ENCODE data around the gene SERAC1.

SERAC1 gene

GRCh38 chr6:158160932-158161539 lies 7.0 kb downstream of the SERAC1 start:
- H3K4me1 ChIP-seq (ENCODE audit: control insufficient read depth, low read depth, low read length), result peaks cover 2% of the 10 kb centered on the region
- no peak overlapping the region for H2BK120ac ChIP-seq (ENCODE audit: low read depth, low read length)
- no peak overlapping the region for H3K4me3 ChIP-seq (ENCODE audit: low read length)
- no peaks in the 10 kb centered on the region for H3K79me2 ChIP-seq (ENCODE audit: control insufficient read depth, insufficient read depth, low read length)
- H3K18ac ChIP-seq (ENCODE audit: low read length), result no peak overlapping the region
- H4K8ac ChIP-seq (ENCODE audit: low read depth, low read length), result no peak overlapping the region
- H3K23ac ChIP-seq (ENCODE audit: low read length), result no peak overlapping the region
- no peak overlapping the region for H3K4me2 ChIP-seq (ENCODE audit: low read length)
- no peak overlapping the region for H3K4ac ChIP-seq (ENCODE audit: low read depth, low read length)
- no peak overlapping the region for H3K9ac ChIP-seq (ENCODE audit: low read length)
- H3K56ac ChIP-seq (ENCODE audit: low read length), result no peak overlapping the region
- no peaks in the 10 kb centered on the region for H3K27me3 ChIP-seq (ENCODE audit: insufficient read depth, low read length, poor library complexity)
- no peak overlapping the region for H2BK5ac ChIP-seq (ENCODE audit: low read length)
- no peaks in the 10 kb centered on the region for H3K79me1 ChIP-seq (ENCODE audit: low read length)
- no peaks in the 10 kb centered on the region for H3K36me3 ChIP-seq (ENCODE audit: control insufficient read depth, insufficient read depth, low read length)
- no peak for DNase-seq
- H2BK15ac ChIP-seq (replicated peaks; ENCODE audit: low read depth), result no peak overlapping the region
- no CpG with 5 or more reads among the region's 3 CpGs for WGBS (ENCODE audit: extremely low coverage, insufficient coverage, low lambda C conversion rate)
- no peak overlapping the region for H3K27ac ChIP-seq (ENCODE audit: low read depth, low read length)
- H2AK5ac ChIP-seq (ENCODE audit: low read length), result no peak overlapping the region
- H4K5ac ChIP-seq (ENCODE audit: low read length), result no peak overlapping the region

GRCh38 chr6:158158748-158159147 lies 9.3 kb downstream of the SERAC1 start:
- H4K8ac ChIP-seq (ENCODE audit: low read depth, low read length), result no peak overlapping the region
- H3K4me3 ChIP-seq (ENCODE audit: low read length), result no peak overlapping the region
- H3K9ac ChIP-seq (ENCODE audit: low read length), result no peak overlapping the region
- H3K23ac ChIP-seq (ENCODE audit: low read length), result no peak overlapping the region
- no peak overlapping the region for H2BK5ac ChIP-seq (ENCODE audit: low read length)
- no CpG with 5 or more reads among the region's 2 CpGs for WGBS (ENCODE audit: extremely low coverage, insufficient coverage, low lambda C conversion rate)
- no peaks in the 10 kb centered on the region for H3K79me2 ChIP-seq (ENCODE audit: control insufficient read depth, insufficient read depth, low read length)
- no peak overlapping the region for H3K56ac ChIP-seq (ENCODE audit: low read length)
- no peaks in the 10 kb centered on the region for H3K79me1 ChIP-seq (ENCODE audit: low read length)
- H3K18ac ChIP-seq (ENCODE audit: low read length), result no peak overlapping the region
- no peaks in the 10 kb centered on the region for H3K36me3 ChIP-seq (ENCODE audit: control insufficient read depth, insufficient read depth, low read length)
- no peak overlapping the region for H2AK5ac ChIP-seq (ENCODE audit: low read length)
- DNase-seq, result no peak
- H2BK120ac ChIP-seq (ENCODE audit: low read depth, low read length), result no peak overlapping the region
- no peak overlapping the region for H3K4ac ChIP-seq (ENCODE audit: low read depth, low read length)
- no peaks in the 10 kb centered on the region for H3K27me3 ChIP-seq (ENCODE audit: insufficient read depth, low read length, poor library complexity)
- H3K27ac ChIP-seq (ENCODE audit: low read depth, low read length), result no peak overlapping the region
- no peak overlapping the region for H3K4me2 ChIP-seq (ENCODE audit: low read length)
- H2BK15ac ChIP-seq (replicated peaks; ENCODE audit: low read depth), result no peak overlapping the region
- no peak overlapping the region for H4K5ac ChIP-seq (ENCODE audit: low read length)
- peaks cover 2% of the 10 kb centered on the region for H3K4me1 ChIP-seq (ENCODE audit: control insufficient read depth, low read depth, low read length)

- Histone ChIP-seq H4K8ac (ENCODE audit: low read depth, low read length) (no peak overlapping the region), H4K5ac (ENCODE audit: low read length) (no peak overlapping the region), H3K18ac (ENCODE audit: low read length) (no peak overlapping the region), H2AK5ac (ENCODE audit: low read length) (no peak overlapping the region), H3K23ac (ENCODE audit: low read length) (no peak overlapping the region), H2BK5ac (ENCODE audit: low read length) (no peak overlapping the region), H3K27ac (ENCODE audit: low read depth, low read length) (no peak overlapping the region), H3K4me1 (ENCODE audit: control insufficient read depth, low read depth, low read length) (peaks cover 2% of the 10 kb centered on the region), H3K4me2 (ENCODE audit: low read length) (no peak overlapping the region), H3K4ac (ENCODE audit: low read depth, low read length) (no peak overlapping the region), H3K4me3 (ENCODE audit: low read length) (no peak overlapping the region), H3K79me1 (ENCODE audit: low read length) (no peaks in the 10 kb centered on the region), H3K36me3 (ENCODE audit: control insufficient read depth, insufficient read depth, low read length) (no peaks in the 10 kb centered on the region), H3K27me3 (ENCODE audit: insufficient read depth, low read length, poor library complexity) (no peaks in the 10 kb centered on the region), H2BK120ac (ENCODE audit: low read depth, low read length) (no peak overlapping the region), H3K79me2 (ENCODE audit: control insufficient read depth, insufficient read depth, low read length) (no peaks in the 10 kb centered on the region), H3K9ac (ENCODE audit: low read length) (no peak overlapping the region), H3K56ac (ENCODE audit: low read length) (no peak overlapping the region), H2BK15ac (replicated peaks; ENCODE audit: low read depth) (no peak overlapping the region)
- DNase-seq, result no peak
- no CpG with 5 or more reads among the region's 2 CpGs for WGBS (ENCODE audit: extremely low coverage, insufficient coverage, low lambda C conversion rate)
Measured at GRCh38 chr6:158158123-158158522, 9.9 kb downstream of the SERAC1 start.

- H3K36me3 ChIP-seq (ENCODE audit: control insufficient read depth, insufficient read depth, low read length), result no peaks in the 10 kb centered on the region
Measured at GRCh38 chr6:158157064-158157764, 10.8 kb downstream of the SERAC1 start.

GRCh38 chr6:158154816-158155215 lies 13.2 kb downstream of the SERAC1 start:
- H3K27ac ChIP-seq (ENCODE audit: low read depth, low read length), result no peak overlapping the region
- no peak overlapping the region for H4K8ac ChIP-seq (ENCODE audit: low read depth, low read length)
- H3K36me3 ChIP-seq (ENCODE audit: control insufficient read depth, insufficient read depth, low read length), result no peaks in the 10 kb centered on the region
- H3K4me2 ChIP-seq (ENCODE audit: low read length), result no peak overlapping the region
- H2BK5ac ChIP-seq (ENCODE audit: low read length), result no peak overlapping the region
- H3K4me1 ChIP-seq (ENCODE audit: control insufficient read depth, low read depth, low read length), result no peaks in the 10 kb centered on the region
- no peak overlapping the region for H2BK15ac ChIP-seq (replicated peaks; ENCODE audit: low read depth)
- no peak overlapping the region for H2BK120ac ChIP-seq (ENCODE audit: low read depth, low read length)
- DNase-seq, result no peak
- H3K23ac ChIP-seq (ENCODE audit: low read length), result no peak overlapping the region
- no peak overlapping the region for H3K9ac ChIP-seq (ENCODE audit: low read length)
- H3K27me3 ChIP-seq (ENCODE audit: insufficient read depth, low read length, poor library complexity), result no peaks in the 10 kb centered on the region
- H3K79me2 ChIP-seq (ENCODE audit: control insufficient read depth, insufficient read depth, low read length), result no peaks in the 10 kb centered on the region
- no peak overlapping the region for H4K5ac ChIP-seq (ENCODE audit: low read length)
- WGBS (ENCODE audit: extremely low coverage, insufficient coverage, low lambda C conversion rate), result no CpG with 5 or more reads among the region's 8 CpGs
- H3K79me1 ChIP-seq (ENCODE audit: low read length), result no peaks in the 10 kb centered on the region
- H3K56ac ChIP-seq (ENCODE audit: low read length), result no peak overlapping the region
- H3K4ac ChIP-seq (ENCODE audit: low read depth, low read length), result no peak overlapping the region
- no peak overlapping the region for H3K4me3 ChIP-seq (ENCODE audit: low read length)
- no peak overlapping the region for H2AK5ac ChIP-seq (ENCODE audit: low read length)
- no peak overlapping the region for H3K18ac ChIP-seq (ENCODE audit: low read length)

More at GRCh38 chr6:158157064-158157764, 10.8 kb downstream of the SERAC1 start:
- H3K4me2 ChIP-seq (ENCODE audit: low read length), result no peak overlapping the region
- H2BK120ac ChIP-seq (ENCODE audit: low read depth, low read length), result no peak overlapping the region
- no peak overlapping the region for H3K18ac ChIP-seq (ENCODE audit: low read length)
- no peak overlapping the region for H4K5ac ChIP-seq (ENCODE audit: low read length)
- H2BK15ac ChIP-seq (replicated peaks; ENCODE audit: low read depth), result no peak overlapping the region
- no peak overlapping the region for H3K9ac ChIP-seq (ENCODE audit: low read length)
- H3K79me1 ChIP-seq (ENCODE audit: low read length), result no peaks in the 10 kb centered on the region
- H3K27me3 ChIP-seq (ENCODE audit: insufficient read depth, low read length, poor library complexity), result no peaks in the 10 kb centered on the region
- no peak overlapping the region for H3K23ac ChIP-seq (ENCODE audit: low read length)
- H3K27ac ChIP-seq (ENCODE audit: low read depth, low read length), result no peak overlapping the region
- no peaks in the 10 kb centered on the region for H3K79me2 ChIP-seq (ENCODE audit: control insufficient read depth, insufficient read depth, low read length)
- no peak overlapping the region for H3K4me3 ChIP-seq (ENCODE audit: low read length)
- no peak overlapping the region for H3K56ac ChIP-seq (ENCODE audit: low read length)
- H2BK5ac ChIP-seq (ENCODE audit: low read length), result no peak overlapping the region
- H4K8ac ChIP-seq (ENCODE audit: low read depth, low read length), result no peak overlapping the region
- H3K4me1 ChIP-seq (ENCODE audit: control insufficient read depth, low read depth, low read length), result peaks cover 2% of the 10 kb centered on the region
- no peak overlapping the region for H2AK5ac ChIP-seq (ENCODE audit: low read length)
- H3K4ac ChIP-seq (ENCODE audit: low read depth, low read length), result no peak overlapping the region
- DNase-seq, result no peak
- WGBS (ENCODE audit: extremely low coverage, insufficient coverage, low lambda C conversion rate), result no CpG with 5 or more reads among the region's 5 CpGs

Measured in mesendoderm (in vitro differentiated cells).